Measurements from ENCODE around the gene ANKUB1.

- TF ChIP-seq CTCF (IDR thresholded peaks at IDR 0.05): no peak
- no peak for TF ChIP-seq EZH2 (IDR thresholded peaks at IDR 0.05; ENCODE audit: borderline replicate concordance, insufficient read depth, low read depth, low read length, poor library complexity, severe bottlenecking)
These were observed 16.2 kb downstream of the ANKUB1 start for GRCh38 chr3:149776170-149776569.
